HG02678 (cell line): ENCODE data around the gene CDH13.

Source experiments
- ATAC-seq: cut with Tn5 transposase; IDR thresholded peaks from one replicate; pipeline ENCODE4 v1.9.1; 2021; ENCODE audit warnings: mild to moderate bottlenecking, moderate library complexity; ENCODE audit not compliant: unreplicated experiment

Gene CDH13

GRCh38 chr16:83312015-83312717 lies 685.4 kb downstream of the CDH13 start:
- no peak for ATAC-seq

GRCh38 chr16:83312718-83313245 lies 686.0 kb downstream of the CDH13 start:
- no peak for ATAC-seq

GRCh38 chr16:83315271-83315670 lies 688.5 kb downstream of the CDH13 start:
- ATAC-seq, result no peak

GRCh38 chr16:83316458-83316857 lies 689.7 kb downstream of the CDH13 start:
- no peak for ATAC-seq

- ATAC-seq, result no peak
Observed at GRCh38 chr16:83318390-83318789, 691.6 kb downstream of the CDH13 start.

GRCh38 chr16:83328936-83329335 lies 702.2 kb downstream of the CDH13 start:
- ATAC-seq, result no peak

- no peak for ATAC-seq
Observed at GRCh38 chr16:83329441-83329840, 702.7 kb downstream of the CDH13 start.

GRCh38 chr16:83330251-83330650 lies 703.5 kb downstream of the CDH13 start:
- no peak for ATAC-seq

- ATAC-seq, result no peak
Observed at GRCh38 chr16:83335076-83335475, 708.3 kb downstream of the CDH13 start.

- no peak for ATAC-seq
Observed at GRCh38 chr16:83336603-83337002, 709.8 kb downstream of the CDH13 start.

- no peak for ATAC-seq
Observed at GRCh38 chr16:83338138-83338537, 711.4 kb downstream of the CDH13 start.

GRCh38 chr16:83338941-83339340 lies 712.2 kb downstream of the CDH13 start:
- ATAC-seq, result no peak

- ATAC-seq, result no peak
Observed at GRCh38 chr16:83343935-83344366, 717.2 kb downstream of the CDH13 start.

GRCh38 chr16:83345846-83346640 lies 719.3 kb downstream of the CDH13 start:
- no peak for ATAC-seq

- ATAC-seq, result no peak
Observed at GRCh38 chr16:83348991-83349390, 722.2 kb downstream of the CDH13 start.

- no peak for ATAC-seq
Observed at GRCh38 chr16:83350481-83350880, 723.7 kb downstream of the CDH13 start.

GRCh38 chr16:83351846-83352245 lies 725.1 kb downstream of the CDH13 start:
- no peak for ATAC-seq

- ATAC-seq, result no peak
Observed at GRCh38 chr16:83353241-83353640, 726.5 kb downstream of the CDH13 start.

- ATAC-seq, result no peak
Observed at GRCh38 chr16:83354015-83354414, 727.2 kb downstream of the CDH13 start.

GRCh38 chr16:83355570-83356218 lies 728.9 kb downstream of the CDH13 start:
- no peak for ATAC-seq

GRCh38 chr16:83356266-83356665 lies 729.5 kb downstream of the CDH13 start:
- peak; percentile 60 for ATAC-seq

- no peak for ATAC-seq
Observed at GRCh38 chr16:83356986-83357385, 730.2 kb downstream of the CDH13 start.
